ENCODE measurements around the gene ZHX3.

DNA sequence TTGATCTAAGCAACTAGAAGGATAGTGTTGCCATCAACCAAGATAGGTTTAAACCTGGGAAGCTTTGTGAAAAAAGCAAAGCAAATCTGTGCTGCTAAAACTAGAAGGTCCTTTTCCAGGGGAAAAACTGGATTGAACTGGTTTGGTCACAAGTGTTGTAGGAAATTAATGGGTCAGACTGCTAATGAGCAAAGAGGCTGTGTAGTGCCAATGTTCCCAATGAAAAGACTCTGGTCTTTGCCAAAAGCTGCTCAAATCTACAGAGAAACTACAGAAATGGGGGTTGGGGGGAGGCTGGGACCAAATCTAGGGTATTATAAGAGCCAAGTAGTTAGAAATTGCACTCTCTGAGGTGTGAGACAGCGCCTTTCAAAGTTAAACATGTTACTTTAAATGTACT, 95.2 kb downstream of the ZHX3 start:
- TF ChIP-seq POLR2A (IDR thresholded peaks at IDR 0.05) (no peak), CTCF (IDR thresholded peaks at IDR 0.05) (no peak)

Data from heart left ventricle (tissue), 13 donors.